ENCODE measurements around the gene HOXC10.

- TF ChIP-seq, protein P1, sequence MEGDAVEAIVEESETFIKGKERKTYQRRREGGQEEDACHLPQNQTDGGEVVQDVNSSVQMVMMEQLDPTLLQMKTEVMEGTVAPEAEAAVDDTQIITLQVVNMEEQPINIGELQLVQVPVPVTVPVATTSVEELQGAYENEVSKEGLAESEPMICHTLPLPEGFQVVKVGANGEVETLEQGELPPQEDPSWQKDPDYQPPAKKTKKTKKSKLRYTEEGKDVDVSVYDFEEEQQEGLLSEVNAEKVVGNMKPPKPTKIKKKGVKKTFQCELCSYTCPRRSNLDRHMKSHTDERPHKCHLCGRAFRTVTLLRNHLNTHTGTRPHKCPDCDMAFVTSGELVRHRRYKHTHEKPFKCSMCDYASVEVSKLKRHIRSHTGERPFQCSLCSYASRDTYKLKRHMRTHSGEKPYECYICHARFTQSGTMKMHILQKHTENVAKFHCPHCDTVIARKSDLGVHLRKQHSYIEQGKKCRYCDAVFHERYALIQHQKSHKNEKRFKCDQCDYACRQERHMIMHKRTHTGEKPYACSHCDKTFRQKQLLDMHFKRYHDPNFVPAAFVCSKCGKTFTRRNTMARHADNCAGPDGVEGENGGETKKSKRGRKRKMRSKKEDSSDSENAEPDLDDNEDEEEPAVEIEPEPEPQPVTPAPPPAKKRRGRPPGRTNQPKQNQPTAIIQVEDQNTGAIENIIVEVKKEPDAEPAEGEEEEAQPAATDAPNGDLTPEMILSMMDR (IDR thresholded peaks at IDR 0.05 in 2 of 3, conservative IDR thresholded peaks at IDR 0.05 in 1 of 3; ENCODE audit: borderline replicate concordance in 1 of 3, insufficient read depth in 1 of 3, low read depth in 2 of 3, low read length in 2 of 3) = no peak
- TF ChIP-seq POLR2A (IDR thresholded peaks at IDR 0.05; ENCODE audit: borderline replicate concordance, extremely low read depth, insufficient read depth, insufficient read length) = no peak
- no peak for TF ChIP-seq ELF1 (IDR thresholded peaks at IDR 0.05; ENCODE audit: borderline replicate concordance, low read depth)
- TF ChIP-seq POLR2AphosphoS5 (IDR thresholded peaks at IDR 0.05; ENCODE audit: low read depth, low read length) = no peak
Observed at GRCh38 chr12:53949631-53950436, 35.1 kb upstream of the HOXC10 start.
